MM.1S (cell line): ENCODE results near the gene DCLRE1B.

Source experiments
- CTCF ChIP-seq: fragments of 300-600 bp; sonication (generic); IDR thresholded peaks from 2 replicates; pipeline ENCODE4 v1.5.1; 2016; ENCODE audit warnings: antibody characterized with exemption, low read length, mixed read lengths
- EZH2 ChIP-seq: fragments of 300-600 bp; sonication (generic); optimal IDR thresholded peaks from 2 replicates; pipeline ENCODE3; 2017; ENCODE audit warnings: low read depth, mild to moderate bottlenecking, antibody characterized with exemption, low read length, mixed read lengths
- EZH2phosphoT487 ChIP-seq: fragments of 300-600 bp; sonication (generic); IDR thresholded peaks from 2 replicates; pipeline ENCODE4 v1.6.1; 2018; ENCODE audit warnings: antibody characterized with exemption, low read length

GRCh38 chr1:113886417-113887401, 18.4 kb upstream of the DCLRE1B start:
- no peak for TF ChIP-seq CTCF
- no peak for TF ChIP-seq EZH2phosphoT487
- TF ChIP-seq EZH2, result no peak
